SHP77 treated with DMSO at 0.1 percent for 48 hours (cell line): Measurements from ENCODE around the gene MMGT1.
"Not testable (repeated sequence)": the region's sequence is repeated elsewhere in the genome, so short reads cannot be mapped to it uniquely, and the experiment has no call there.

Experiments
- DNase-seq: peaks from one replicate; lab custom pipeline; 2025; lab: John Stamatoyannopoulos, UW

Gene MMGT1

GRCh38 chrX:135923353-135923752 is 50.4 kb downstream of the MMGT1 start:
- no peak for DNase-seq

- DNase-seq: not testable (repeated sequence)
Measured at GRCh38 chrX:135920516-135920915, 53.3 kb downstream of the MMGT1 start.

- no peak for DNase-seq
Measured at GRCh38 chrX:135914404-135914803, 59.4 kb downstream of the MMGT1 start.
